HG02759 (cell line): ENCODE results near the gene NSUN4.
"Not testable (repeated sequence)": the region's sequence is repeated elsewhere in the genome, so short reads cannot be mapped to it uniquely, and the experiment has no call there.

Experiments used
- ATAC-seq: cut with Tn5 transposase; IDR thresholded peaks from one replicate; pipeline ENCODE4 v1.9.1; 2021; ENCODE audit warnings: mild to moderate bottlenecking, moderate library complexity; ENCODE audit not compliant: unreplicated experiment

The NSUN4 gene

GRCh38 chr1:46364612-46365011, 24.0 kb downstream of the NSUN4 start:
- ATAC-seq, result no peak

- not testable (repeated sequence) for ATAC-seq
Observed at GRCh38 chr1:46365796-46366195, 25.2 kb downstream of the NSUN4 start.

- ATAC-seq, result no peak
Observed at GRCh38 chr1:46367072-46367471, 26.5 kb downstream of the NSUN4 start.

- not testable (repeated sequence) for ATAC-seq
Observed at GRCh38 chr1:46367701-46368100, 27.1 kb downstream of the NSUN4 start.

GRCh38 chr1:46368791-46369190, 28.2 kb downstream of the NSUN4 start:
- no peak for ATAC-seq

- ATAC-seq, result no peak
Observed at GRCh38 chr1:46369542-46370213, 29.1 kb downstream of the NSUN4 start.

- no peak for ATAC-seq
Observed at GRCh38 chr1:46370214-46370633, 29.6 kb downstream of the NSUN4 start.

- no peak for ATAC-seq
Observed at GRCh38 chr1:46372431-46372830, 31.8 kb downstream of the NSUN4 start.

- no peak for ATAC-seq
Observed at GRCh38 chr1:46379996-46380395, 39.4 kb downstream of the NSUN4 start.

- ATAC-seq, result no peak
Observed at GRCh38 chr1:46380508-46380907, 39.9 kb downstream of the NSUN4 start.

- ATAC-seq, result no peak
Observed at GRCh38 chr1:46393510-46393909, 52.9 kb downstream of the NSUN4 start.

GRCh38 chr1:46394108-46394871, 53.7 kb downstream of the NSUN4 start, which contains the start of gene FAAH:
FAAH (plus strand) TSS chr1:46394317; CDS start chr1:46394349, 32 bp downstream.
- ATAC-seq, result no peak

GRCh38 chr1:46394872-46395465, 54.4 kb downstream of the NSUN4 start:
- ATAC-seq, result no peak

GRCh38 chr1:46396441-46397398, 56.1 kb downstream of the NSUN4 start:
- no peak for ATAC-seq

GRCh38 chr1:46399307-46399706, 58.7 kb downstream of the NSUN4 start:
- no peak for ATAC-seq

- ATAC-seq, result no peak
Observed at GRCh38 chr1:46400421-46400820, 59.8 kb downstream of the NSUN4 start.

GRCh38 chr1:46401154-46401913, 60.7 kb downstream of the NSUN4 start:
- no peak for ATAC-seq

- ATAC-seq, result no peak
Observed at GRCh38 chr1:46401964-46402626, 61.5 kb downstream of the NSUN4 start.

- ATAC-seq, result no peak
Observed at GRCh38 chr1:46403916-46404315, 63.3 kb downstream of the NSUN4 start.
